Aorta (tissue), 5 donors: ENCODE results near the gene CALHM4. TPM values are rescaled to one million over a fixed set of nuclear protein-coding genes. Genes with fewer than 3 reads are reported as not detected.
A peak's percentile ranks its signal among the peaks of the same experiment; 100 is the strongest.

Experiments used
- ATAC-seq: fragments of 200-7000 bp; cut with Tn5 transposase; one replicate; pipeline ENCODE4 v1.9.1; 2022; ENCODE audit warnings: moderate library complexity; ENCODE audit not compliant: low FRiP score
- DNase-seq, 2 donors: peaks; one replicate each; pipeline ENCODE4 v3.0.0-alpha.2; 2020
- H3K27ac ChIP-seq, 2 donors: one replicate each; pipeline ENCODE4 v1.5.1; 2013; ENCODE audit warnings: low read length in 2 of 2, mild to moderate bottlenecking in 2 of 2, moderate library complexity in 2 of 2, control low read depth in 1 of 2, inconsistent platforms in 1 of 2, low read depth in 1 of 2
- H3K27me3 ChIP-seq, 2 donors: one replicate each; pipeline ENCODE4 v1.6.1; 2013; ENCODE audit warnings: control low read depth in 1 of 2, low read length in 1 of 2, mild to moderate bottlenecking in 1 of 2, moderate library complexity in 1 of 2; ENCODE audit not compliant: insufficient read depth in 2 of 2, control insufficient read depth in 1 of 2
- H3K36me3 ChIP-seq, 2 donors: one replicate each; pipeline ENCODE4 v1.6.1; 2013; ENCODE audit warnings: control low read depth in 1 of 2, low read length in 1 of 2, mild to moderate bottlenecking in 1 of 2; ENCODE audit not compliant: insufficient read depth in 2 of 2, control insufficient read depth in 1 of 2
- H3K4me1 ChIP-seq, 2 donors: one replicate each; pipeline ENCODE4 v1.6.1; 2013; ENCODE audit warnings: low read length in 2 of 2, control low read depth in 1 of 2, mild to moderate bottlenecking in 1 of 2, moderate library complexity in 1 of 2; ENCODE audit not compliant: insufficient read depth in 2 of 2, control insufficient read depth in 1 of 2
- H3K4me3 ChIP-seq, 2 donors: one replicate each; pipeline ENCODE4 v1.5.1; 2013; ENCODE audit warnings: low read length in 2 of 2, control low read depth in 1 of 2, mild to moderate bottlenecking in 1 of 2
- H3K9me3 ChIP-seq: one replicate; pipeline ENCODE4 v1.6.1; 2013; ENCODE audit warnings: mild to moderate bottlenecking, low read length; ENCODE audit not compliant: control insufficient read depth
- WGBS, 2 donors: extraction: QIAGEN DNeasy Blood & Tissue Kit; methylation state at CpG; one replicate each; pipeline ENCODE4 v1.1.7; 2013; 5-methylcytosine and 5-hydroxymethylcytosine counted together
- intact Hi-C, 2 donors: fragments of 100-400 bp; cut with DNase I; formaldehyde crosslinking; loops; one replicate each; pipeline versions ENCODE4 v1.14.2 to v1.15.0; 2022
- polyA plus RNA-seq, 2 donors: library from polyadenylated mRNA; stranded (reverse); fragments of 200-250 nt; gene quantifications; one replicate each; pipeline ENCODE4 v1.2.3, GENCODE V29; 2013
- total RNA-seq, 2 donors: library from RNA; stranded (reverse); fragmentation: NEBNext Ultra II Directional; extraction: Animal tissue kit (Norgen Biotek cat#: 25700); gene quantifications; one replicate each; pipeline ENCODE4 v1.2.1, GENCODE V29; 2021
- donor health status: healthy with polysubstance abuse.
- donor health status: Bipolar disorder and iron deficiency.
- donor health status: DM: no; HTN: no; CAD: no.
- donor health status: DM: no; HTN: no; CAD: no.
- donor health status: DM: yes; HTN: yes; CAD: no.

CALHM4 gene
- total and polyA plus RNA-seq, 4 donors: 0.26 TPM; not detected in 3

DNA sequence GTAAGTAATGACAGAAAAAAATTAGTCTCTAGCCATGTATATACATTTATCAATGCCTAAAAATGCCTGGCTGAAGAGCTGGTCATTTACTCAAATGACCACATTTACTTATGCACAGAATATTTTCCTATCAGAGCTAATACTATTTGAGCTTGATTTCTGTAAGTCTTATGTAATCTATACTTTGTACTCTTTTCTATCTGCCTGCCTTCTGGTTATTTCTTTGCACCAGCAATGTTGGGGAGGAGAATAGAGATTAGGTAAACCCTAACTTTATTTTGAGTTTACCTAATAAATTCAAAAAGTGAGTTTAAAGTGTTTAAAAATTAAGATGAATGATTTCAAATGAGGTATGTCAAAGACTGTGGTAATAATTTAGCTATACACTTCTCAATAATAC lies 38.4 kb upstream of the CALHM4 start:
- H3K9me3 ChIP-seq: no peaks in the 10 kb centered on the region
- intact Hi-C loops: no loop called here
- no peaks in the 10 kb centered on the region for H3K27me3 ChIP-seq
- H3K4me1 ChIP-seq: peaks cover 2 to 3% of the 10 kb centered on the region in 2 donors
- ATAC-seq: no peak
- DNase-seq: no peak
- H3K36me3 ChIP-seq: peaks cover 7 to 10% of the 10 kb centered on the region in 2 donors
- H3K27ac ChIP-seq: no peak overlapping the region
- H3K4me3 ChIP-seq: no peak overlapping the region

DNA sequence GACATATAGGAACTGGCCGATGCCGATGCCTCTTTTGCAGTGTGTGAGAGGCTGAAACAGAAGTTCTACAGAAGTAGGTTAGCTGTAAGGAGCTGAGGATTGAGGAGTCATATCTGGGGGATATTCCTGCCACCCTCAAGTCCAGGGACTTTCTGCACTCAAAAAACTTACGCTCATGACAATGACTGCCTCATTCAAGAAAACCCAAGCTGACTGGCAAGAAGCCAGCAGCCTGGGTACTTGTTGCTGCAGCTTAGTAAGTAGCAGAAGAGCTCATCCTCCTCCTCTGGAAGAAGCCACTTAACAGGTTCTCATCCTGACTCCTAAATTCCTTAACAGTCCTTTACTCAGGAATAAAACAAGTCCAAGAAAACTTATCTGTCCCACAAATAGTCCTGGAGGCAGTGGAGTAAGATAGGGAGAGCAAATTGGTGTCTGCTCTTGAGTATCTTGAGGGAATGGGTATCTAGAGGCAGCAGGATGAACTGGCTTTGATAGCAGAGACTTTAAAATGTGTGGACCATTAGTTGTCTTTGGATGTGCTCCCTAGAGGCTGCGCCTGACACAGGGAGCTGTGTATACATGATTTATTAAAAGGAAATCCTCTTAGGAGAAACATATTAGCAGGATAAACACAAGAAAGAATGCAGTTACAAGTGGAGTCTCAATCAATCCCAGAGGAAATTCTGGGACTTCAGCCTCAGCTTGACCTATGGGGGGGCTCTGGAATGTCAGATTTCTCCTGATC lies 34.8 kb upstream of the CALHM4 start:
- intact Hi-C loops: no loop called here
- H3K4me1 ChIP-seq: peaks cover 0 to 3% of the 10 kb centered on the region in 2 donors
- 87 to 88% methylated on average over 4 of the region's 4 CpGs for WGBS, 2 donors
- no peak overlapping the region for H3K4me3 ChIP-seq
- no peaks in the 10 kb centered on the region for H3K9me3 ChIP-seq
- H3K27ac ChIP-seq: no peak overlapping the region
- H3K36me3 ChIP-seq: peaks cover 7 to 10% of the 10 kb centered on the region in 2 donors
- DNase-seq (peak in 1 of 2 donors; percentile 48), ATAC-seq (no peak)
- no peaks in the 10 kb centered on the region for H3K27me3 ChIP-seq

DNA sequence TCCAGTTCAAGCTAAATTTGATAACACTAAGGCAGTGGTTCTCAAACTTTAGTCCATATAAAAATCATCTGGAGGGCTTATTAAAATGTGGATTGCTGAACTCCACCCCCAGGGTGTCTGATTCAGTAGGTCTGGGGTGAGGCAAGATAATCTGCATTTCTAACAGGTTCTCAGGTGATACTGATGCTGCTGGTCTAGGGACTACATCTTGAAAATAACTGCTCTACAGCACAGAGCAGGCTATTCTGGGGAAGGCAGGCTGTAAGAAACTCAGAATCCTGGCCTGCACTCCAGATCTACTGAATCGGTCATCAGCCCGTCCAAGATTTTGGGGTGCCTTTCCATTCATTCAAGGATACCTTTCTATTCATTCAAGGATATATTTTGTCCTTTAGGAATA lies 30.7 kb upstream of the CALHM4 start:
- Histone ChIP-seq H3K27ac (no peak overlapping the region), H3K27me3 (no peaks in the 10 kb centered on the region), H3K4me3 (no peak overlapping the region), H3K4me1 (no peaks in the 10 kb centered on the region), H3K36me3 (peaks cover 2% of the 10 kb centered on the region in 2 donors), H3K9me3 (no peaks in the 10 kb centered on the region)
- ATAC-seq (no peak), DNase-seq (no peak)
- intact Hi-C loops: no loop called here
- WGBS, 2 donors: 76 to 91% methylated on average over 2 of the region's 2 CpGs

DNA sequence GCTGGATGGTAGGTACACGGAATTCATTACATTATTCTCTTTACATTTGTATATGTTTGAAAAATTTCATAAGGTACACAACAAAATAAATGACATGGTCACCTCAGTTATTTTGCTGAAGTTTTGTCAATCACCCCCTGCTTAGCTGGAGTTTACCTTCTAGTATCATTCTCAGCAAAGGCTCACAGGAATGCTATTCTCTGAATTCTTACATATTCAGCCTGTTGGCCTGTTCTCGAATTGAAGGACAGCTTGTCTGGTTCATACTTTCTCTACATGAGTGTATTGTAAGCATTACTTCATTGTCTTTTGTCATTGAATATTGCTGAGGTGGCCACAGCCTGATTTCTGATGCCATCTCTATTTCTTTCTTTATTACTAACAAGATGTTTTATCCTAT lies 29.3 kb upstream of the CALHM4 start:
- intact Hi-C loops: no loop called here

DNA sequence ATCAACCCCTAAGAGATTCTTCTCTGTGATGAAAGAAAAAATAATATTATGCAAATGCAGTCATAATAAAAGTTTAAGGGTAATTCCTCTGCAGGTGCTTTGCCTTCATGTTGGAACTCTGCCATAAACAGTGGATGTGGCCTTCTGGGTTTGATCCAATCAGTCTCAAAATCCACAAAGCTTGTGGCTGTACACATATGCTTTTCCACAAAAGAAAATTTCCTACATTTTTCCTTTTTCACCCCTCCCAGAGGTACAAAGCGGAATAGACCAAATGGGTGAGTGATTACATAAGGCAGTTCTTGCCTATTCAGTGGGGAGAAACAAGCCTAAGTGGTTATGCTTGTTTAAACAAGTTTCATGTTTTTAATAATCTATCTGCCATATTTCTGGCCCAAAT lies 25.4 kb upstream of the CALHM4 start:
- H3K9me3 ChIP-seq: peaks cover 1% of the 10 kb centered on the region
- ATAC-seq (no peak), DNase-seq (no peak)
- no peak overlapping the region for H3K4me3 ChIP-seq
- no peaks in the 10 kb centered on the region for H3K4me1 ChIP-seq
- WGBS, 2 donors: 81 to 87% methylated on average over 1 of the region's 1 CpG
- intact Hi-C loops: no loop called here
- no peaks in the 10 kb centered on the region for H3K36me3 ChIP-seq
- no peaks in the 10 kb centered on the region for H3K27me3 ChIP-seq
- H3K27ac ChIP-seq: no peak overlapping the region

More for the DNA sequence above, 29.3 kb upstream of the CALHM4 start:
- Histone ChIP-seq H3K4me3 (no peak overlapping the region), H3K9me3 (no peaks in the 10 kb centered on the region), H3K4me1 (no peaks in the 10 kb centered on the region), H3K36me3 (no peaks in the 10 kb centered on the region), H3K27me3 (no peaks in the 10 kb centered on the region), H3K27ac (no peak overlapping the region)
- DNase-seq (no peak), ATAC-seq (no peak)
- WGBS, 2 donors: 88 to 91% methylated on average over 2 of the region's 2 CpGs

DNA sequence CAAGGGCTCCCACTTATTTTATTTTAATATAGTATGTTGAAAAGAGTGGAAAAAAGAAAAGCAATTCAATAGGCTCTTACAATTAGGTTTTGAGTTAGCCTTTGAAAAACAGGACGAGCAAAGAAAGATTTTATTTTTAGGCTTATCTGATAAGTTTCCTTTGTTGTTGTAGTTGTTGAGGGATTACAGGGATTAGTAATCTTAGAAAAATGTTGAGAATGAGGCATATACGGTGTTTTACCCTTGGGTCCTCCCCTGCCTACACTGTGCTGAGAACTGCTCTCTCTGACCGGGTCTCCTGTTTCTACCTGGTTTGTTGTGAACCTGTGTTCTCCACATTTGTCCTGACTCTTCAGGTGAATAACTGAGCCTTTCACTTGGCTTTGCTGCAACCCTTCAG lies 24.8 kb upstream of the CALHM4 start:
- Histone ChIP-seq H3K36me3 (no peaks in the 10 kb centered on the region), H3K9me3 (peaks cover 1% of the 10 kb centered on the region), H3K4me3 (no peak overlapping the region), H3K27me3 (no peaks in the 10 kb centered on the region), H3K27ac (no peak overlapping the region), H3K4me1 (no peaks in the 10 kb centered on the region)
- ATAC-seq: no peak
- intact Hi-C loops: no loop called here
- DNase-seq: no peak
- 5 to 19% methylated on average over 3 of the region's 3 CpGs for WGBS, 2 donors

DNA sequence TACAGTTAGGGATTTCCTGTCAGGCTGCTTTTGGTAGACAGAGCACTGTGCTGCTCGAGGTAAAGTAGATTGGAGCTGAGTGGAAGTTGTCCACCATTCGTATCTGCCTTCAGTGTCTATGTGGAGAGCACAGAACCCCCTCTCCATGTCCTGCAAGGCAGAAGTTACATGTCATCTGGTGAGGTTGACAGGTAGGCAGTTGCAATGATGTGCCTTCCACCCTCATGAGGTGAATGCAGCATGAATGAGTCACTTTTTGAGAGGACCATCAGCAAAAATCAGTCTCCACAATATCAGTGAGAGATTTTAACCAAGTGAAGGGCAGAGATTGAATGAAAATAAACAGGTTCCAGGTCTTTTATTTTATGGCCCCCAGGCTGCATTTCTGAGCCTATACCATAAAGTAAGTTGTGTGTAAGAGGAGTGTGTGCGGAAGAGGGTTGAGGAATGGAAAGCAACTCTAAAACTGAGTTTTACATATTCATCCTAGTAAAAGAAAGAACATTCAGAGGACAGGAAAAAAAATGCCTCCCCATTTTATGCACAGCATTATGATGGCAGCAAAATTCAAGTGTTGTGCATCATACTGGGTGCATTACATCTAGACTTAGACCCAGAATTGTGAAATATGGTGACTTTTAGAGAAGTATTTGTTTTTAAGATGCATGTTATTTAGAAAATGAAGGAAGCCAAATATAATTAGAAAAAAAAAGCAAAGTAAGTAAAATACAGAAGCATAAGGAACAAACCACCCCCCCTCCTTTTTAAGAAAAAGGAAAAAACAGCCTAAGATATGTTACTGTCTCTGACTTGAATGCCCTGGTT lies 23.9 kb upstream of the CALHM4 start:
- H3K4me3 ChIP-seq: no peak overlapping the region
- H3K27me3 ChIP-seq: no peaks in the 10 kb centered on the region
- no peaks in the 10 kb centered on the region for H3K36me3 ChIP-seq
- H3K27ac ChIP-seq: no peak overlapping the region
- no peak for ATAC-seq
- intact Hi-C loops: loop anchor here (5.0 to 10.0 kb wide), 2 partner anchors 247 to 315 kb away; no protein-coding TSS in a partner anchor
- peaks cover 1% of the 10 kb centered on the region for H3K9me3 ChIP-seq
- WGBS, 2 donors: 74 to 77% methylated on average over 3 of the region's 3 CpGs
- DNase-seq: no peak
- H3K4me1 ChIP-seq: no peaks in the 10 kb centered on the region

DNA sequence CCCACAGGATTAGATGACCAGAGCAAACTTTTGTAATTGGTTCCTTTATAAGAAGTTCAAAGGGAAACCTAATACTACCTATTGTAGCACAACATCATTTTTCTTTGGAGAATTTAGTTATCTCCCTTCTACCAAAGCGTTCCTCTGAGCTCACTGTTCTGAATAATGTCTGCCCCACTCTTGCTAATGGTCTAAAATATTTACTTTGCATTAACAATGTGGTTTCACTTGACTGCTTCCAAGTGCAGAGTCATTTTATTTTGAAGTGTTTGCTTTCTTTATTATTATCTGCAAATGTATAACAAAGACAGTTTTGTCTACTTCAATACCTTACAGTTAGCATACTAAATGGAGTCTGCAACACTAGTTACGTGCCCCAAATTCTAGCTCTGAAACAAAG lies 23.1 kb upstream of the CALHM4 start:
- H3K27me3 ChIP-seq: no peaks in the 10 kb centered on the region
- H3K4me1 ChIP-seq: no peaks in the 10 kb centered on the region
- ATAC-seq (no peak), DNase-seq (no peak)
- 60 to 75% methylated on average over 2 of the region's 2 CpGs for WGBS, 2 donors
- no peak overlapping the region for H3K27ac ChIP-seq
- H3K36me3 ChIP-seq: no peaks in the 10 kb centered on the region
- no peak overlapping the region for H3K4me3 ChIP-seq
- intact Hi-C loops: loop anchor here (5.0 to 10.0 kb wide), 2 partner anchors 248 to 314 kb away; no protein-coding TSS in a partner anchor
- H3K9me3 ChIP-seq: peaks cover 1% of the 10 kb centered on the region
